Activated CD4-positive, alpha-beta T cell treated with anti-CD3 and anti-CD28 coated beads for 1 hour (primary cell): ENCODE data around the gene NARF.

ENCODE experiments used
- DNase-seq: peaks from one replicate; pipeline ENCODE4 v3.0.0-alpha.2; 2020

The NARF gene

GRCh38 chr17:82434216-82434565 lies 24.4 kb upstream of the NARF start:
- DNase-seq = no peak

GRCh38 chr17:82435103-82435502 lies 23.4 kb upstream of the NARF start:
- DNase-seq = no peak

- DNase-seq = no peak
These were observed 22.6 kb upstream of the NARF start for GRCh38 chr17:82435601-82436583.

GRCh38 chr17:82436601-82437324 lies 21.8 kb upstream of the NARF start:
- no peak for DNase-seq

GRCh38 chr17:82437325-82437668 lies 21.2 kb upstream of the NARF start:
- no peak for DNase-seq

GRCh38 chr17:82438401-82439193 lies 19.9 kb upstream of the NARF start:
- DNase-seq = no peak

- no peak for DNase-seq
These were observed 19.2 kb upstream of the NARF start for GRCh38 chr17:82439194-82439828.

GRCh38 chr17:82439829-82440365 lies 18.6 kb upstream of the NARF start:
- no peak for DNase-seq

- no peak for DNase-seq
These were observed 18.0 kb upstream of the NARF start for GRCh38 chr17:82440469-82440981.

- DNase-seq = no peak
These were observed 17.4 kb upstream of the NARF start for GRCh38 chr17:82440991-82441627.

- DNase-seq = no peak
These were observed 16.7 kb upstream of the NARF start for GRCh38 chr17:82441691-82442487.

- DNase-seq = no peak
These were observed 15.7 kb upstream of the NARF start for GRCh38 chr17:82442643-82443464.

- no peak for DNase-seq
These were observed 14.9 kb upstream of the NARF start for GRCh38 chr17:82443465-82444283.

GRCh38 chr17:82444284-82444893 lies 14.2 kb upstream of the NARF start:
- no peak for DNase-seq

GRCh38 chr17:82444941-82445521 lies 13.5 kb upstream of the NARF start:
- no peak for DNase-seq

GRCh38 chr17:82445542-82445941 lies 13.0 kb upstream of the NARF start:
- no peak for DNase-seq

GRCh38 chr17:82446124-82446523 lies 12.4 kb upstream of the NARF start:
- no peak for DNase-seq

- no peak for DNase-seq
These were observed 11.9 kb upstream of the NARF start for GRCh38 chr17:82446649-82447048.
